NCI-H774 (cell line): ENCODE results near the gene NKAIN4.

ENCODE experiments used
- DNase-seq: peaks from one replicate; lab custom pipeline; 2025; lab: John Stamatoyannopoulos, UW

NKAIN4 gene

GRCh38 chr20:63274381-63275228, 20.3 kb upstream of the NKAIN4 start:
- DNase-seq = no peak

DNA sequence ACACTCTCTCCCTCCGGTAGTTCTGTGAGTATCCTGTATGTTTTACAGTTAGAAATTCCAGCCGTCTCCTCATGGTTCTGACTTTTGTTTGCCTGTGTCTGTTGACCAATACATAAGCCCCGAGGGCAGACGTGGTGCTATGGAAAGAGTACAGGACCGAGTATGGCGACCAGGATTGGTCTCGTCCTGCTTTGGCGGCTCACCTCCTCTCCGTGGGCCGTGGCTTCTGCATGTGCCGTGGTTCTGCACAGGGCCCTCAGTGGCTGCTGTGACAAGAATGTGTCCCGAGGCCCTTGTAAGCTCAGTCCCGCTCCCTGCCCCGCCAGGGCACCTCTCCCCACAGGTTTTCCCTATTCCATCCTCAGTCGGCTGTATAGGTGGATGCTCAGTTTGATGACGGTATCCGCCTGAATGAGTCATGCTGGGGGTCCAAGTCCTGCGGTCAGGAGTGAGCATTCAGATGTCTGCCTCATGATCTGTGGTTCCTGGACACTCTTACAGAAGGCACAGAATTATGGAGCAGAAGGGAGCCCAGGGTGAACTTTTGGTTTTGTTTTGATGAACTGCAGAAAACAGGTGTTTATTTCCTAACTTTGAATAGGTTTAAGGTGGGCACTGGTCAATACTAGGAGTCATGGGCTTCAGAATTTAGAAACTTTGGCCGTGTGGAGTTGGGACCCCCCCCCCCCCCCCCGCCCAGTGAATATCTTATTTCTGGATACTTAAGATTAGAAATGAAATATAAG, 19.5 kb upstream of the NKAIN4 start:
- no peak for DNase-seq

DNA sequence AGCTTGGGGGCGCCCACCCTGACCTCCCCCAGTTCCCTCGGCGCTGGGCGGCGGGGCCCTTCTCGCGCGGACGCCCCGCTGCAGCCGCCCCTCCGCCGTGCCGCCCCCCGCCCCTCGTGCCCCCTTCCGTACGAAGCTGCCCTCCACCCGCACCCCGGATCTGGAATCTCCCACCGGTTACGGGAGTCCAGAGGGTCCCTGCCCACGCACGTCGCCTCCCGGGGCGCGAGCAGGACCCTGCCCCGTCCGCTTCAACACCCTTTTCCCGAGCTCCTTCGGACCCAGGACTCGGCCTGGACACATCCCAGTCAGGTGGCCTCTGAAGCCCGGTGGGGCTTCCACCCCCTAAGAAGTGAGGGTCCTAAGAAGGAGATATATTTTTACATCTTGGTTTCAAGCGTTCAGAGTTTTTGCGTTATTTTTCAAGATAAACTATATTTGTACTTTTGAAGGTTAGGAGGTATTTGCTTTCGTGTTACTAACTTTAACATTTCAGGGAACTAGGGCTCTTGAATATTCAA, 18.9 kb upstream of the NKAIN4 start:
- no peak for DNase-seq

DNA sequence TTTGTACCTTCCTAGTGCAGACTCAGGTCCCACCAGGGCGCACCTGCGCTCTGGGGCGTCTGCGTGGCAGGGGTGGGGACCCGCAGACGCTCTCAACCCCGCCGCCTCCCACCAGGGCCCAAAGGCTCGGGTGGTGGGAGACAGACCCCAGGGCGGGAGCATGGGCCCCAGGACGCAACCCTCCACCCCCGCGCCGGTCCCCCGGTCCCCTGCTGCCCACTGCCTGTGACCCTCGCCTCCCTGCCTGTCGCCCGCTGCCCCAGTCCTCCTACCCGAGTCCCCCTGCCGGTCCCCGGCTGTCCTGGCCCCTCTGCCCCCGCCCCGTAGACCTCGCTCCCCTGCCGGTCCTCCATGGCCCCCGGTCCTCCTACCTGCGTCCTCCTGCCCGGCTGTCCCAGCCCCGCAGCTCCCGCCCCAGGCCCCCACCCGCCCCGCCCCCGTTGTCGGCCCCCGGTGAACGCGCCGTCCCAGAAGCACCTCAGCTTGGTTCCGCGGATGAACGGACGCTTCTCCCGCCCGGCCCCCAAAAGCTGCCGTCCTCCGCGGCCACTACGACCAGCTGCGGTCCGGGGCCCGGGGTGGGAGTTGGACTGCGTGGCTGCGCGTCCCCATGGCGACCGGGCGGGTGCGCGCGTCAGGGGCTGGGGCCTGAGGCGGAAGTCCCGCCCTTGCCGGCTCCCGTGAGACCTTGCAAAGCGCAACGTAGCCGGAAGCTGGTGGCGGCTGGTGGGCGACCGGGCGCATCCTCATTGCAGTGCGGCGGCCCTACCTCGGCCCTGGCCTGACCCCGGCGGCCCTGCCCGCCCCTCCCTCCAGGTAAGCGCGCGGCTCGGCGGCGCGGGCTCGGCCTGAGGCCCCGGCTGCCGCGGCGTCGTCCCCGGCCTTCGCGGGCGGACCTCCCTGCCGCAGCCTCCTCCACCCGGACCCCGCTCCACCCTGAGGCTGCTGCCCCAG, 18.1 kb upstream of the NKAIN4 start, which contains the start of gene ARFGAP1:
TSS of gene ARFGAP1 (plus strand) at position 709 of the 954 bp plus-strand sequence. CDS start 2,768 bp downstream, outside the sequence.
- DNase-seq = peak; percentile 80

- DNase-seq = no peak
Observed at GRCh38 chr20:63270606-63271325, 16.5 kb upstream of the NKAIN4 start.

DNA sequence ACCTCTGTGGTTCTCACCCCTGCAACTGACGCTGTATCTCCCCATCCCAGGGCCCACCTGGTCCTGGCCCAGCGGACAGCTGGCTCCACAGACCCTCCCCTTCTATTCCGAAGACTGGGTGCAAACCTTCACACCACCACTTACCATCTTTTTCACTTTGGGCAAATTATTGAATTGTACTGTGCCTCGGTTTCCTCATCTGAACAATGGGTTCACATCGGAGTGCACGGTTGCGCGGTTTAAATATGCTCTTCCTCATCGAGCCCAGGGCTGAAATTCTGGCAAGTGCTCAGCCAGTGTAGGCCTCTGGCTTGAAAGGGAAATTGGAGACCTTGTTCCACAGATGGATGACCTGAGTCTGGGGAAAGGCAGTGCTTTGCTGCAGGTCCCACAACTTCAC, 15.5 kb upstream of the NKAIN4 start:
- no peak for DNase-seq

DNA sequence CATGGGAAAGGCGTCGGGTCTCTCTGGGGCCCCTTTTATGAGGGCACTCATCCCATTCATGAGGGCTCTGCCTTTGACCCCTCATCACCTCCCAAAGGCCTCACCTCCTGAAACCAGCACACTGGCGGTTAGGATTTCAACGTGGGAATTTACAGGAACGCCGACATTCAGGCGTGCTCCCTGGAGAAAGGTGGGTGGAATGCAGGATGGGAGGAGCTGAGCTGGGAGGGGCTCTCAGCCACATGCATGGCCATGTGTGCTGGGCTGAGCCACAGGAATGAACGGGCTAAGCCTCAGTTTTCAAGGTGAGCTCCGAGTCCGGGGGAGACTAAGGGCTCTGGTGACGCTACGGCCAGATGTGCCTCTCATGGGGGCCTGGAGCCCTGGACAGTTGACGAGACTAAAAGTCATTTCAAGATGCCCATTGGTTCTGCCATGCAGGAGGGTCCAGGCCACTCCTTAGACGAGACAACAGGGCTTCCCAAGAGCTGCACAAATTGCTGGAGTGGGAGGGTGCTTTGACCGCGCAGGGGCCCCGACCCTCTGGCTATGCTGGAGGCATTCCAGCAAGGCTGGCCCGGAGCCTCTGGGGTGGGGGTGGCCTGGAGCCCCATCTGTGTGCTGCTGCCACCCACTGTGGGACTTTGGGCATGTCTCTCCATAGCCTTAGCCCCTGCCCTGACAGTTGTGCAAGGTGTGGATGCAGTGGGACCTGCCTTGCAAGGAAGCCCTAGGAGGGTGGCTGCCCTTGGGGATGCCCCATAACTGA, 14.6 kb upstream of the NKAIN4 start:
- no peak for DNase-seq

DNA sequence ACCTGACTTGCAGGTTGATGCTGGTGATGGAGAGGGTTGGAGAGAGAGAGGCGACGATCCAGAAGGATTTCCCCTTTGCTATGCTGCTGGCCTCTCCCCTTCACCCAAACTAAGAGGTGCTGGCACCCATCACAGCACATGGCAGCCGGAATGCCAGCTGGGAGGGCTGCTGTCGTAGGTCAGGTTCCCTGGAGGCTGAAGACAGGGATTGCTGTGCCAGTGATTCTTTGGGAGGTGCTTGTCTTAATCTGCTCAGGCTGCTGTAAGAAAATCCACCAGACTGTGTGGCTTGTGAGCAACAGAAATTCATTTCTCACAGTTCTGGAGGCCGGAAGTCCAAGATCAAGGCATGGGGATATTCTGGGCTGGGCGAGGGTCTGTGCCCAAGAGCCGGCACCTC, 14.0 kb upstream of the NKAIN4 start:
- DNase-seq = no peak

GRCh38 chr20:63267691-63268090, 13.4 kb upstream of the NKAIN4 start:
- no peak for DNase-seq

DNA sequence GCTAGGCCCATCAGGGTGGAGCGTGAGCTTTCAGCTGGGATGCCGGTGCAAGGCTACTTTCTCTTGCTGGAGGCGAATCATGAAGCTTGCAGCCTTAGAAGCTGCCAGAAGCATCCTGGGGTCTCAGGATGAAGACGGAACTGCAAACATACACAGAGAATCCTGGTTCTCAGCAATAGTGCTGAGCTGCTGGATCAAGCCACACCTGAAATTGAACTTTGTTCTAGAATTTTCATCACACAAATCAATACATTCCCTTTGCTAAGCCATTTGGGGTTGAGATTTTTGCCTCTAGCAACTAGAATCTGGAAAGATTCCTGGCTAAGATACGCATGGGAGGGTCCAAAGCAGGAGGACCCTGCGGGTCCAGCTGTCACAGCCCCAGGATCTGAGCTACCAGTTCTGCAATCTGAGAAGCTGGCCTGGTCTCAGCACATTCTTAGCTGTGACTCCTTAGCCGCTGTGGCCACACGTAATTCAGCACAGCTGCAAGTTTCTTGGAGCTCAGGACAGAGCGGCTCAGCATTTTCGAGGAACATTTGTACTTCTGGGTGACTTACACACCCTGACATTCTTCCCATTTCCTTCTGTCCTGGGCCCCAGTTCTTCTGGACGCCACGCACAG, 11.7 kb upstream of the NKAIN4 start:
- no peak for DNase-seq

GRCh38 chr20:63264519-63264918, 10.3 kb upstream of the NKAIN4 start:
- DNase-seq = no peak

GRCh38 chr20:63264000-63264399, 9.7 kb upstream of the NKAIN4 start:
- no peak for DNase-seq

DNA sequence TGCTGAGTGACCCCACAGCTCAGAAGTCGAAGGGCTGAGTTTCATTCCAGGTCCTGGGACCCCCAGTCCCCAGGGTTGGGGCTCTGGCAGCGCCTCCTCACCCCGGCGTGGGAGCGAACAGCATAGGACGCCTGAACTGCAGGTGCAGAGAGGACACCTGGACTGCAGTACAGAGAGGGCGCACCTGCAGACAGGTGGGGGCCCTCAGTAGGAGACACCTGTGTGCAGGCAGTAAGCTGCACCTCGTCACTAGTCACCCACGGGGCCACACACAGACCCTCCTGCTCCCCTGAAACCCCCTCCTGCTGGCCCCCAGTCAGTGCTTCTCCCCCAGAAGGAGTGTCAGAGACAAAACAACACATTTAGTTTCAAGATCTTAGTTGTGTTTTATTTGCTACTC, 8.6 kb upstream of the NKAIN4 start:
- peak; percentile 21 for DNase-seq

DNA sequence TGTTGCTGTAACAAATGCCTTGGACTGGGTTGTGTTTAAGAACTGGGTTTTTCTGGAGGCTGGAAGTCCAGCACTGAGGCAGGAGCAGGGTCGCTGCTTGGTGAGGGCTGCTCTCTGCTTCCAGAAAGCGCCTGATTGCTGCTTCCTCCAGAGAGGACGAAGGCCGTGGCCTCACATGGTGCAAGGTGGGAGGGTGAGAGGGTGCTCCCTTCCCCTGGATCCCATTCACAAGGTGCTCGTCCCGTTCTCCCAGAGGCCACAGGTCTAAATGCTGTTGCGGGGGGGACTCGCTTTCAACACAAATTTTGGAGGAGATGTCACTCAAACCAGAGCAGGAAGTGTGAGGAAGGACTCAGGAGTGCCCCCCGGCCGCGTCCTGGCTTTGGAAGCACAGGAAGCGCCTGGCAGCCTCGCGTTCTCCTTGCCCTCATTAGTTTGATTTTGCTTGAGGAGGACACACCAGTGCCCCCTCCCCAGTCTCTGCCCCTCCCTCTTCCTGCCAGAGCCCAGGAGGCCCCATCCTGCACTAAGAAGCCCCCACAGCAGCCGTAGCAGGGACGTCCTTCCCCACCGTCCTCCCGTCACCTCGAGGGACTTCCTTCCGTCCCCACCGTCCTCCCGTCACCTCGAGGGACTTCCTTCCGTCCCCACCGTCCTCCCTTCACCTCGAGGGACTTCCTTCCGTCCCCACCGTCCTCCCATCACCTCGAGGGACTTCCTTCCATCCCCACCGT, 7.7 kb upstream of the NKAIN4 start:
- no peak for DNase-seq

GRCh38 chr20:63261060-63261794, 7.0 kb upstream of the NKAIN4 start:
- no peak for DNase-seq

GRCh38 chr20:63260521-63260920, 6.3 kb upstream of the NKAIN4 start:
- no peak for DNase-seq

GRCh38 chr20:63259734-63260460, 5.6 kb upstream of the NKAIN4 start:
- no peak for DNase-seq

GRCh38 chr20:63258781-63259180, 4.5 kb upstream of the NKAIN4 start:
- no peak for DNase-seq
